Left forelimb (tissue), 1 donor: ENCODE measurements around the gene CRAT.

Source experiments
- DNase-seq: peaks from one replicate; pipeline ENCODE4 v3.0.0-alpha.2; 2018; ENCODE audit warnings: low spot score

CRAT gene

DNA sequence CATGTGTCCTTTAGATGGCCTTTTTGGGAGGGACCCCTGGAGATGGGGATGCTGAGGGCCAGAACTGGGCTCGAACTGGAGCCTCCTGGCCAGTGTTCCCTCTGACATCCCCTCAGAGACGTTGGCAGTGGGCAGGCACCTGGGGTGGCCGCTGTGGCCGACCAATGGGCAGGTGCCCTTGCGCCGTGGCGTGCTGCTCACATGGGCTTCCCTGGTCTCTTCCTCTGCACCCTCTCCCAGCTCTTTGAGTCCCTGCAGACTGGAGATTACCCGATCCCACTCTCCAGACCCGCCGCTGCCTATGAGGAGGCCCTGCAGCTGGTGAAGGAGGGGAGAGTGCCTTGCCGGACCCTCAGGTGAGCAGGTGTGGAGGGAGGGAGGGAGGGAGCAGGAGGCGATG is 49.6 kb downstream of the CRAT start:
- no peak for DNase-seq

GRCh38 chr9:129059796-129060785 is 50.5 kb downstream of the CRAT start:
- no peak for DNase-seq

DNA sequence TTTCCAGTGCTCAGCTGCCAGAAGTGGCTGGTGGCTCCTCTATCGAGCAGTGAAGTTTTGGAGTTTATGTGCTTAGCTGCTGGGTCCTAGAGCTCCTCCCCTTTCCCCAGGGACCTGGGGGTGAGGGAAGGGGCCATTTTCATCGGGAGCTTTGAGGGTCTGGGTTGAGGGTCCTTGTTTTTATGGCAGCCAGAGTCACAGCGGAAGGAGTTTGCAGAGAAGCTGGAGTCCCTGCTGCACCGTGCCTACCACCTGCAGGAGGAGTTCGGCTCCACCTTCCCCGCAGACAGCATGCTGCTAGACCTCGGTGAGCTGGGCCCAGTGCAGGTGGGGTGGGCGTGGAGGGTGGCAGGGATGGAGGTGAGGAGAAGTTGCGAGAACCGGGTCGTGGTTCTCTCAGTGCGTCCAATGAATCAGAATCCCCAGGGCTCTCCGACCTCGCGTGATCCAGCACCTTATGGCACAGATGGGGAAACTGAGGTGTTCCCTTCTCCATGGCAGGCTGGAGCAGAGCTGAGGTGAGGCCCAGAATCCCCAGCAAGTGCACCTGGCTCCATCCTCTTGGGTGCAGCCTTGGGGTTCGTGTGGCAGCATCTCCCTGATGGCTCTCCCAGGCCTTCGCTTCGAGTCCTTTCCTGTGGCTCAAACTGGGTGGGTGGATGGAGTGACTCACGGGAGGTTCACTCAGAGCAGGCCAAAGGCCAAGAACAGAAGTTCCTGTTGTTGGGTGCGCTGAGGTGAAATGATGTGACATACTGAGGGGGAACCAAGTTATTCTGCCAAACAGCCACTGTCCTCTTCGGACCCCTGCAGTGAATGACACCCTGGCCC is 51.4 kb downstream of the CRAT start:
- DNase-seq = no peak

GRCh38 chr9:129054163-129054851 is 56.3 kb downstream of the CRAT start:
- no peak for DNase-seq

DNA sequence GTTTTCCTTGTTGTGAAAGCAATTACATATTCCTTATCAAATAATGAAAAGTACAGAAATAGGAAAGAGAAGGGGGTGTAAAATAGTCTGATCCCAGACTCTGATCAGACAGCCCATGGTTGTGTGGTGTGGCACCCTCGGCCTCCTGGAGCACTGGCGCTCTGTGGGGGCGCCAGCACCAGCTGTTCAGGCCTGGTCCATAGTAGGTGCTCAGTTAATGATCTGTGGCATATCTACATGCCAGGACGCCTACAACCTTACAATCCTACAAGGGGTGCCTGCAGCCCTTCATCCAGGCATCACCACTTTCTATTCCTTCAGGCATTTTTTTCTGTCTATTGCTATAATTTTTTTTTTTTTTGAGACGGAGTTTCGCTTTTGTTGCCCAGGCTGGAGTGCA is 57.6 kb downstream of the CRAT start:
- DNase-seq = no peak

DNA sequence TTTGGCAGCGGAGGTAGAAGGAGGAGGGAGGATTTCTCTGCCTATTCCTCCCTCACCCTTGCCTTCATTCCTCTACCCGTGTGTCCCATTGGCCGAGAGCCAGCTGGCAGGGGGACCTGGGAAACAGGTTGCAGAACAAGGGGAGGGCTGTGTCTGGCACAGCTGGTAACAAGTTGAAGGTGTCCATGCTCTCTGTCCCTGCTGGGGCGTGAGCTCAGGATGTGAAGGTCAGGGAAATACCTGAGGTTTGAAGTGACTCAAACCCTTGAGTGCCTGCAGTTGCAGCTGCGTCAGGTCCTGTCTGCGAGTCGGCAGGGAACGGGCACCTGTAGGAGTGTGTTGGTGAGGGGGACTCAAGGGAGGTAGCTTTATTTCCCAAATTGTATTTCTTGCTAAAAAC is 58.0 kb downstream of the CRAT start:
- no peak for DNase-seq
